IMR-90 (cell line): Measurements from ENCODE around the gene OBP2B. TPM values are rescaled to one million over a fixed set of nuclear protein-coding genes. Genes with fewer than 3 reads are reported as not detected.

ENCODE experiments used
- ATAC-seq: fragments of 200-7000 bp; cut with Tn5 transposase; 2 replicates; pipeline ENCODE4 v1.9.1; 2020; ENCODE audit warnings: low read depth, mild to moderate bottlenecking, moderate library complexity
- BruUV-seq: library from RNA; stranded (reverse); fragments of 400-500 nt; replicated peaks from 2 replicates; lab custom pipeline; 2021; lab: Mats Ljungman, UMichigan
- CTCF ChIA-PET: fragments of 300-600 bp; formaldehyde crosslinking; extraction: SDS; loops from one replicate; lab custom pipeline; 2021; ENCODE audit warnings: antibody characterized with exemption; lab: Yijun Ruan, JAX
- POLR2A ChIA-PET: fragments of 300-600 bp; sonication (Branson Sonifier 250); formaldehyde crosslinking; loops from one replicate; lab custom pipeline; 2022; ENCODE audit warnings: antibody characterized with exemption; ENCODE audit not compliant: unreplicated experiment; lab: Charles Lee
- DNase-seq: peaks from one replicate; pipeline ENCODE4 v3.0.0; 2013
- H2AFZ ChIP-seq: replicated peaks from 2 replicates; pipeline ENCODE3; 2013; ENCODE audit warnings: low read length, mild to moderate bottlenecking; ENCODE audit not compliant: poor library complexity
- H2AK5ac ChIP-seq: 2 replicates; pipeline ENCODE4 v1.6.1; 2013; ENCODE audit warnings: low read depth, low read length, inconsistent platforms
- H2AK9ac ChIP-seq: replicated peaks from 2 replicates; pipeline ENCODE3; 2013; ENCODE audit warnings: mild to moderate bottlenecking, low read depth, low read length, moderate library complexity; ENCODE audit not compliant: poor library complexity
- H2BK120ac ChIP-seq: 2 replicates; pipeline ENCODE4 v1.6.1; 2013; ENCODE audit warnings: low read depth, low read length, inconsistent platforms
- H2BK15ac ChIP-seq: 3 replicates; pipeline ENCODE4 v1.6.1; 2013; ENCODE audit warnings: low read depth, low read length, inconsistent platforms
- H2BK20ac ChIP-seq: 2 replicates; pipeline ENCODE4 v1.6.1; 2013; ENCODE audit warnings: low read depth, mild to moderate bottlenecking, inconsistent platforms, low read length, moderate library complexity
- H2BK5ac ChIP-seq: 2 replicates; pipeline ENCODE4 v1.6.1; 2013; ENCODE audit warnings: mild to moderate bottlenecking, low read depth, low read length, inconsistent platforms; ENCODE audit not compliant: poor library complexity, severe bottlenecking
- H3K14ac ChIP-seq: replicated peaks from 2 replicates; pipeline ENCODE4 v1.6.1; 2013; ENCODE audit warnings: low read depth, low read length, inconsistent platforms
- H3K18ac ChIP-seq: 2 replicates; pipeline ENCODE4 v1.6.1; 2013; ENCODE audit warnings: low read depth, low read length, control low read depth
- H3K23ac ChIP-seq: 2 replicates; pipeline ENCODE4 v1.6.1; 2013; ENCODE audit warnings: low read depth, low read length, inconsistent platforms
- H3K27ac ChIP-seq: 2 replicates; pipeline ENCODE4 v1.5.1; 2013; ENCODE audit warnings: mild to moderate bottlenecking, control low read depth, low read length; ENCODE audit not compliant: insufficient read depth
- H3K27me3 ChIP-seq: 2 replicates; pipeline ENCODE4 v1.6.1; 2013; ENCODE audit warnings: low read length; ENCODE audit not compliant: control insufficient read depth, insufficient read depth
- H3K36me3 ChIP-seq: 2 replicates; pipeline ENCODE4 v1.6.1; 2013; ENCODE audit warnings: low read length, mixed read lengths; ENCODE audit not compliant: control insufficient read depth, insufficient read depth
- H3K4ac ChIP-seq: 2 replicates; pipeline ENCODE4 v1.6.1; 2013; ENCODE audit warnings: low read depth, low read length, inconsistent platforms
- H3K4me1 ChIP-seq: 2 replicates; pipeline ENCODE4 v1.6.1; 2013; ENCODE audit warnings: low read length, mixed read lengths; ENCODE audit not compliant: control insufficient read depth, insufficient read depth
- H3K4me2 ChIP-seq: 2 replicates; pipeline ENCODE4 v1.6.1; 2013; ENCODE audit warnings: low read depth, mild to moderate bottlenecking, control low read depth, low read length, moderate library complexity
- H3K4me3 ChIP-seq: 2 replicates; pipeline ENCODE4 v1.5.1; 2013; ENCODE audit warnings: low read depth, mild to moderate bottlenecking, control low read depth, low read length, moderate library complexity; ENCODE audit not compliant: insufficient read depth
- H3K56ac ChIP-seq: 2 replicates; pipeline ENCODE4 v1.6.1; 2013; ENCODE audit warnings: low read length, inconsistent platforms; ENCODE audit not compliant: insufficient read depth; ENCODE audit errors: extremely low read depth
- H3K79me1 ChIP-seq, 2 experiments: 2 replicates each; pipeline ENCODE4 v1.6.1; 2013; ENCODE audit warnings: low read length in 2 of 2, inconsistent platforms in 1 of 2, low read depth in 1 of 2
- H3K9ac ChIP-seq: 2 replicates; pipeline ENCODE4 v1.6.1; 2013; ENCODE audit warnings: low read depth, low read length, control low read depth
- H3K9me1 ChIP-seq: 2 replicates; pipeline ENCODE4 v1.6.1; 2013; ENCODE audit warnings: low read length, inconsistent platforms; ENCODE audit not compliant: insufficient read depth
- H3K9me3 ChIP-seq: 2 replicates; pipeline ENCODE4 v1.6.1; 2013; ENCODE audit warnings: low read length; ENCODE audit not compliant: control insufficient read depth, insufficient read depth
- H4K20me1 ChIP-seq: 2 replicates; pipeline ENCODE4 v1.6.1; 2013; ENCODE audit warnings: low read length, inconsistent platforms; ENCODE audit not compliant: insufficient read depth
- H4K5ac ChIP-seq: 2 replicates; pipeline ENCODE4 v1.6.1; 2013; ENCODE audit warnings: mild to moderate bottlenecking, low read depth, low read length, control low read depth
- H4K8ac ChIP-seq, 2 experiments: 2 replicates each; pipeline ENCODE4 v1.6.1; 2013; ENCODE audit warnings: low read depth in 2 of 2, low read length in 2 of 2, control low read depth in 1 of 2, inconsistent platforms in 1 of 2
- H4K91ac ChIP-seq: 2 replicates; pipeline ENCODE4 v1.6.1; 2013; ENCODE audit warnings: low read depth, low read length, inconsistent platforms; ENCODE audit not compliant: insufficient read depth
- BHLHE40 ChIP-seq: fragments of 150-350 bp; IDR thresholded peaks from 2 replicates; pipeline ENCODE4 v1.6.1; 2016; ENCODE audit warnings: mild to moderate bottlenecking, low read depth, low read length
- SMC3 ChIP-seq: fragments of 150-350 bp; IDR thresholded peaks from 2 replicates; pipeline ENCODE4 v1.6.1; 2016; ENCODE audit warnings: low read depth, mild to moderate bottlenecking, antibody characterized with exemption, low read length, moderate library complexity
- WGBS, 2 experiments: methylation state at CpG; one replicate each; pipeline versions ENCODE4 v1.1.5 to v1.1.7; 2013; ENCODE audit warnings: missing lambda C conversion rate in 2 of 2; ENCODE audit not compliant: insufficient read length in 1 of 2; ENCODE audit errors: extremely low coverage in 2 of 2; 5-methylcytosine and 5-hydroxymethylcytosine counted together
- dilution Hi-C: fragments of 300-500 bp; cut with HindIII; formaldehyde crosslinking; loops from one replicate; pipeline ENCODE4 v1.14.3; 2018; ENCODE audit warnings: low sequenced_read_pairs; ENCODE audit not compliant: unreplicated experiment
- in situ Hi-C: fragments of 300-500 bp; cut with MboI; formaldehyde crosslinking; loops from 3 replicates; pipeline ENCODE4 v1.14.3; 2019; ENCODE audit warnings: low sequenced_read_pairs, inconsistent platforms, mixed read lengths
- intact Hi-C: fragments of 100-400 bp; cut with micrococcal nuclease; formaldehyde crosslinking; loops from 2 replicates; pipeline ENCODE4 v1.10.0; 2022
- polyA plus RNA-seq, 3 experiments: library from polyadenylated mRNA; depleted of rRNA; stranded (reverse); fragments of >200 nt; gene quantifications; 2 replicates each; pipeline ENCODE4 v1.2.3, GENCODE V29; 2012; ENCODE audit warnings: low replicate concordance in 1 of 3
- total RNA-seq: library from RNA; depleted of rRNA; stranded (reverse); fragments of >200 nt; gene quantifications from 2 replicates; pipeline ENCODE4 v1.2.3, GENCODE V29; 2012
- TF ChIP-seq, protein P1 (sequence below): conservative IDR thresholded peaks from 2 replicates; pipeline ENCODE4 v1.5.1; 2012; ENCODE audit warnings: mild to moderate bottlenecking, low read depth, low read length, improper control_type of control experiment

Gene OBP2B
- total and polyA plus RNA-seq, 2 of the 4 experiments (the other 2 are of a cell fraction), result not detected

DNA sequence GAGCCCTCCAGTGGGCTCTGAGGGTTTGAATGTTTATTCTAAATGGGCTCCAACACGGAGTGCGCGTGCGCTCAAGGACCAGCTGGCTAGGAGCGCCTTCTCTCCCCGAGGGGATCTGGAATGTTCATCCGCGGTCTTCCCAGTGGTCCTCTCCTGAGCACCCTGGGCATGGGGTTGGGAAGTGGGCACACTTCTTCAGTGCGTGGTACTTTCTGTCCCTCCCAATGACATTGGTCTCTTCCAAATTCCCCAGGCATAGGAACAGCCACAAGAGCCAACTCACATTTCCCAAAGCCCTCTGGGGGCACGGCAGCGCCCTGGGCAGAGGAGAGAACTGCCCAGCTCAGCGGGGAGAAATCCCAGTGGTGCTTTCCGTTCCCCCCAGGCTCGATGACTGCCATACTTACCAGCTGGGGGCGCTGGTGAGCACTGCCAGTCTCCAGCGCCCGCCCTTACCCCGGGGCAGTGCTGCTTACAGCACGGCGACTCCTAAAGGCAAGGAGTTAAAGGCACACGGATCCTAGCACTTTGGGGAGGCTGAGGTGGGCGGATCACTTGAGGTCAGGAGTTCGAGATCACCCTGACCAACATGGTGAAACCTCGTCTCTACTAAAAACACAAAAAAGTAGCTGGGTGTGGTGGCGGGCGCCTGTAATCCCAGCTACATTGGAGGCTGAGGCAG is 29.9 kb upstream of the OBP2B start:
- Histone ChIP-seq H3K18ac (no peak overlapping the region), H3K27ac (no peak overlapping the region), H3K79me1 (no peaks in the 10 kb centered on the region), H3K9me3 (no peaks in the 10 kb centered on the region), H3K9me1 (no peaks in the 10 kb centered on the region), H4K91ac (no peak overlapping the region), H3K9ac (no peak overlapping the region), H2AK5ac (no peak overlapping the region), H2BK15ac (no peak overlapping the region), H2AK9ac (no peak overlapping the region), H3K14ac (no peak overlapping the region), H3K4me2 (peak overlapping the region; percentile 60), H3K4me3 (0 out of 2 replicates have a peak overlapping the region, but pooled peaks have one; percentile 7), H3K23ac (no peak overlapping the region), H2BK20ac (no peak overlapping the region), H3K4ac (no peak overlapping the region), H3K4me1 (no peaks in the 10 kb centered on the region), H2BK5ac (no peak overlapping the region), H3K27me3 (peaks cover 20% of the 10 kb centered on the region), H2BK120ac (no peak overlapping the region), H3K56ac (no peak overlapping the region), H2AFZ (peak overlapping the region; percentile 89), H4K8ac (no peak overlapping the region), H3K36me3 (no peaks in the 10 kb centered on the region), H4K20me1 (no peaks in the 10 kb centered on the region), H4K5ac (no peak overlapping the region)
- intact Hi-C loops (no loop called here), dilution Hi-C loops (no loop called here), in situ Hi-C loops (no loop called here)
- ChIA-PET CTCF (interaction anchor here (0.6 to 1.0 kb wide), 3 partner anchors 13 to 26 kb away, joined by 3 to 4 read pairs (median 3); no protein-coding TSS in a partner anchor), POLR2A (no interaction called here)
- ATAC-seq (peak; percentile 86), DNase-seq (peak; percentile 19)
- BruUV-seq, result no TSS peak
- TF ChIP-seq BHLHE40 (no peak), SMC3 (0 out of 2 replicates have a peak, but pooled peaks have one; percentile 11)
- TF ChIP-seq, protein P1, sequence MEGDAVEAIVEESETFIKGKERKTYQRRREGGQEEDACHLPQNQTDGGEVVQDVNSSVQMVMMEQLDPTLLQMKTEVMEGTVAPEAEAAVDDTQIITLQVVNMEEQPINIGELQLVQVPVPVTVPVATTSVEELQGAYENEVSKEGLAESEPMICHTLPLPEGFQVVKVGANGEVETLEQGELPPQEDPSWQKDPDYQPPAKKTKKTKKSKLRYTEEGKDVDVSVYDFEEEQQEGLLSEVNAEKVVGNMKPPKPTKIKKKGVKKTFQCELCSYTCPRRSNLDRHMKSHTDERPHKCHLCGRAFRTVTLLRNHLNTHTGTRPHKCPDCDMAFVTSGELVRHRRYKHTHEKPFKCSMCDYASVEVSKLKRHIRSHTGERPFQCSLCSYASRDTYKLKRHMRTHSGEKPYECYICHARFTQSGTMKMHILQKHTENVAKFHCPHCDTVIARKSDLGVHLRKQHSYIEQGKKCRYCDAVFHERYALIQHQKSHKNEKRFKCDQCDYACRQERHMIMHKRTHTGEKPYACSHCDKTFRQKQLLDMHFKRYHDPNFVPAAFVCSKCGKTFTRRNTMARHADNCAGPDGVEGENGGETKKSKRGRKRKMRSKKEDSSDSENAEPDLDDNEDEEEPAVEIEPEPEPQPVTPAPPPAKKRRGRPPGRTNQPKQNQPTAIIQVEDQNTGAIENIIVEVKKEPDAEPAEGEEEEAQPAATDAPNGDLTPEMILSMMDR, result peak; percentile 50
- WGBS, 2 experiments, result 3% methylated on average over 6 of the region's 26 CpGs; no CpG with 5 or more reads in 1 of the 2 experiments
